SK-N-SH treated with all-trans-retinoic acid at 6 μM for 48 hours (cell line): ENCODE results near the gene TTC28.
A peak's percentile ranks its signal among the peaks of the same experiment; 100 is the strongest.

Source experiments
- ATAC-seq: fragments of 200-7000 bp; cut with Tn5 transposase; 3 replicates; pipeline ENCODE4 v1.9.1; 2020; ENCODE audit warnings: mild to moderate bottlenecking, moderate library complexity
- ARNTL ChIP-seq: fragments of 450-650 bp; formaldehyde crosslinking; IDR thresholded peaks from 2 replicates; pipeline ENCODE4 v1.5.0; 2020; ENCODE audit warnings: low read depth, mild to moderate bottlenecking, moderate library complexity, borderline replicate concordance
- BACH2 ChIP-seq: fragments of 250-450 bp; sonication (Bioruptor Pico); IDR thresholded peaks from 2 replicates; pipeline ENCODE4 v1.9.0; 2021; ENCODE audit warnings: mild to moderate bottlenecking, borderline replicate concordance
- CSDC2 ChIP-seq: fragments of 250-450 bp; sonication (Bioruptor Pico); IDR thresholded peaks from 2 replicates; pipeline ENCODE4 v1.5.0; 2020; ENCODE audit warnings: mild to moderate bottlenecking, moderate library complexity
- ESRRG ChIP-seq: fragments of 250-450 bp; sonication (Bioruptor Pico); IDR thresholded peaks from 2 replicates; pipeline ENCODE4 v1.6.1; 2021; ENCODE audit warnings: mild to moderate bottlenecking
- GLIS3 ChIP-seq: fragments of 250-450 bp; sonication (Bioruptor Pico); IDR thresholded peaks from 2 replicates; pipeline ENCODE4 v1.5.0; 2020; ENCODE audit warnings: mild to moderate bottlenecking, moderate library complexity
- ISL1 ChIP-seq: fragments of 250-450 bp; sonication (Bioruptor Pico); IDR thresholded peaks from 2 replicates; pipeline ENCODE4 v2.1.2; 2022; ENCODE audit warnings: mild to moderate bottlenecking, moderate library complexity
- OSR1 ChIP-seq: fragments of 250-450 bp; sonication (Bioruptor Pico); IDR thresholded peaks from 2 replicates; pipeline ENCODE4 v1.8.0; 2022; ENCODE audit warnings: moderate library complexity, mild to moderate bottlenecking, inconsistent platforms
- PPARA ChIP-seq: fragments of 250-450 bp; sonication (Bioruptor Pico); IDR thresholded peaks from 2 replicates; pipeline ENCODE4 v1.5.0; 2020; ENCODE audit warnings: mild to moderate bottlenecking, borderline replicate concordance
- RARB ChIP-seq: fragments of 250-450 bp; sonication (Bioruptor Pico); IDR thresholded peaks from 2 replicates; pipeline ENCODE4 v1.8.0; 2021; ENCODE audit warnings: mild to moderate bottlenecking, moderate library complexity
- SNAI2 ChIP-seq: fragments of 250-450 bp; sonication (Bioruptor Pico); IDR thresholded peaks from 2 replicates; pipeline ENCODE4 v1.5.0; 2020; ENCODE audit warnings: mild to moderate bottlenecking, moderate library complexity
- TCF4 ChIP-seq: fragments of 250-450 bp; sonication (Bioruptor Pico); IDR thresholded peaks from 2 replicates; pipeline ENCODE4 v1.8.0; 2021; ENCODE audit warnings: mild to moderate bottlenecking, moderate library complexity, borderline replicate concordance
- TOX ChIP-seq: fragments of 250-450 bp; sonication (Bioruptor Pico); IDR thresholded peaks from 2 replicates; pipeline ENCODE4 v1.8.0; 2021; ENCODE audit warnings: mild to moderate bottlenecking, moderate library complexity, borderline replicate concordance
- ZFP30 ChIP-seq: fragments of 450-650 bp; formaldehyde crosslinking; IDR thresholded peaks from 2 replicates; pipeline ENCODE4 v1.5.0; 2022; ENCODE audit warnings: mild to moderate bottlenecking, moderate library complexity
- ZNF70 ChIP-seq: fragments of 450-650 bp; formaldehyde crosslinking; IDR thresholded peaks from 2 replicates; pipeline ENCODE4 v1.5.0; 2020; ENCODE audit warnings: mild to moderate bottlenecking, moderate library complexity
- ZNF8 ChIP-seq: fragments of 450-650 bp; formaldehyde crosslinking; IDR thresholded peaks from 2 replicates; pipeline ENCODE4 v1.5.0; 2020; ENCODE audit warnings: mild to moderate bottlenecking, moderate library complexity
- TF ChIP-seq, protein P1 (sequence below): fragments of 250-450 bp; sonication (Bioruptor Pico); IDR thresholded peaks from 2 replicates; pipeline ENCODE4 v1.8.0; 2021; ENCODE audit warnings: low read depth, mild to moderate bottlenecking, moderate library complexity, borderline replicate concordance
- TF ChIP-seq, protein P2 (sequence below): fragments of 250-450 bp; sonication (Bioruptor Pico); IDR thresholded peaks from 2 replicates; pipeline ENCODE4 v1.5.0; 2020; ENCODE audit warnings: mild to moderate bottlenecking, moderate library complexity
- TF ChIP-seq, protein P3 (sequence below): fragments of 250-450 bp; sonication (Bioruptor Pico); IDR thresholded peaks from 2 replicates; pipeline ENCODE4 v1.5.1; 2021; ENCODE audit warnings: mild to moderate bottlenecking, moderate library complexity
- TF ChIP-seq, protein P4 (sequence below): fragments of 250-450 bp; sonication (Bioruptor Pico); IDR thresholded peaks from 2 replicates; pipeline ENCODE4 v1.8.0; 2020; ENCODE audit warnings: mild to moderate bottlenecking, moderate library complexity, borderline replicate concordance
- TF ChIP-seq, protein P5 (sequence below): fragments of 250-450 bp; sonication (Bioruptor Pico); IDR thresholded peaks from 2 replicates; pipeline ENCODE4 v1.5.1; 2020; ENCODE audit warnings: low read depth, mild to moderate bottlenecking, moderate library complexity

TTC28 gene

DNA sequence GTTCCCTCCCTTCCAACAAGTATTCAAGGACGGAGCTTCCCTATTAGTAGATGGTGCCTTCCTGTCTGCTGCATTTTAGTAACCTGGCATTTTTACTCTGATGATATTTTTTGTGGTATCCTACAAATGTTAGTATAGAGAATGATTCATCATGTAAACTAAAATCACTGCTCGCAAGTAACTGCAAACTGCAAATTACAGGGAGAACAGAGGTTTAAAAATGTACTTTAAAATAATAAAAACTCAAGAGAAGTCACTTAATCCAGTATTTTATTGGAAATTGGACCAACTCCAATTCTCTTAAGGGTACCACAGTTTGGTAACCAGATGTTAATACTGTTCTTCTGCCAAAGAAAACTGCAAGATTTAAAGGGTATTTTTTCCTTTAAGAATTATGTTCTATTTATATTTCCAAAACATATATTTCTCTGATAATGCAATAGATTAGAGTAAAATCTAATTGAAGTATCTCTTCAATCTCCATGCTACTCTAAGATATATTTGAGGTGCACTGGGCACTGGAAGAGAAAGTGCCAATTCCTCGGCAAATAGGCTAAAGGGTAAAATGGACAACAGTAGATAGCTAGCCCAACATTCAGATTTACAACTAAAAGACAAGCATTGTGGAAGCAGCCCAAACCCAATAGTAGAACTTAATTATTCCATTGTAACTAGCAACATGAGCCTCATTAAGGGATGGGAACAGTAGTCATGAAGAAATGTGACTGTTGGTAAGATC is 298.0 kb downstream of the TTC28 start:
- TF ChIP-seq TCF4 (CRISPR knock-in tag) (peak; percentile 39), ARNTL (CRISPR knock-in tag) (no peak), ISL1 (CRISPR knock-in tag) (peak; percentile 74), TOX (CRISPR knock-in tag) (no peak), RARB (CRISPR knock-in tag) (no peak), ZNF8 (CRISPR knock-in tag) (no peak)
- TF ChIP-seq, protein P1, sequence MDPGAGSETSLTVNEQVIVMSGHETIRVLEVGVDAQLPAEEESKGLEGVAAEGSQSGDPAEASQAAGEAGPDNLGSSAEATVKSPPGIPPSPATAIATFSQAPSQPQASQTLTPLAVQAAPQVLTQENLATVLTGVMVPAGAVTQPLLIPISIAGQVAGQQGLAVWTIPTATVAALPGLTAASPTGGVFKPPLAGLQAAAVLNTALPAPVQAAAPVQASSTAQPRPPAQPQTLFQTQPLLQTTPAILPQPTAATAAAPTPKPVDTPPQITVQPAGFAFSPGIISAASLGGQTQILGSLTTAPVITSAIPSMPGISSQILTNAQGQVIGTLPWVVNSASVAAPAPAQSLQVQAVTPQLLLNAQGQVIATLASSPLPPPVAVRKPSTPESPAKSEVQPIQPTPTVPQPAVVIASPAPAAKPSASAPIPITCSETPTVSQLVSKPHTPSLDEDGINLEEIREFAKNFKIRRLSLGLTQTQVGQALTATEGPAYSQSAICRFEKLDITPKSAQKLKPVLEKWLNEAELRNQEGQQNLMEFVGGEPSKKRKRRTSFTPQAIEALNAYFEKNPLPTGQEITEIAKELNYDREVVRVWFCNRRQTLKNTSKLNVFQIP (CRISPR knock-in tag), result no peak
- TF ChIP-seq, protein P2, sequence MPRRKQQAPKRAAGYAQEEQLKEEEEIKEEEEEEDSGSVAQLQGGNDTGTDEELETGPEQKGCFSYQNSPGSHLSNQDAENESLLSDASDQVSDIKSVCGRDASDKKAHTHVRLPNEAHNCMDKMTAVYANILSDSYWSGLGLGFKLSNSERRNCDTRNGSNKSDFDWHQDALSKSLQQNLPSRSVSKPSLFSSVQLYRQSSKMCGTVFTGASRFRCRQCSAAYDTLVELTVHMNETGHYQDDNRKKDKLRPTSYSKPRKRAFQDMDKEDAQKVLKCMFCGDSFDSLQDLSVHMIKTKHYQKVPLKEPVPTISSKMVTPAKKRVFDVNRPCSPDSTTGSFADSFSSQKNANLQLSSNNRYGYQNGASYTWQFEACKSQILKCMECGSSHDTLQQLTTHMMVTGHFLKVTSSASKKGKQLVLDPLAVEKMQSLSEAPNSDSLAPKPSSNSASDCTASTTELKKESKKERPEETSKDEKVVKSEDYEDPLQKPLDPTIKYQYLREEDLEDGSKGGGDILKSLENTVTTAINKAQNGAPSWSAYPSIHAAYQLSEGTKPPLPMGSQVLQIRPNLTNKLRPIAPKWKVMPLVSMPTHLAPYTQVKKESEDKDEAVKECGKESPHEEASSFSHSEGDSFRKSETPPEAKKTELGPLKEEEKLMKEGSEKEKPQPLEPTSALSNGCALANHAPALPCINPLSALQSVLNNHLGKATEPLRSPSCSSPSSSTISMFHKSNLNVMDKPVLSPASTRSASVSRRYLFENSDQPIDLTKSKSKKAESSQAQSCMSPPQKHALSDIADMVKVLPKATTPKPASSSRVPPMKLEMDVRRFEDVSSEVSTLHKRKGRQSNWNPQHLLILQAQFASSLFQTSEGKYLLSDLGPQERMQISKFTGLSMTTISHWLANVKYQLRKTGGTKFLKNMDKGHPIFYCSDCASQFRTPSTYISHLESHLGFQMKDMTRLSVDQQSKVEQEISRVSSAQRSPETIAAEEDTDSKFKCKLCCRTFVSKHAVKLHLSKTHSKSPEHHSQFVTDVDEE (CRISPR knock-in tag), result peak; percentile 66; the same call in 1 of the 2 replicates
- TF ChIP-seq, protein P3, sequence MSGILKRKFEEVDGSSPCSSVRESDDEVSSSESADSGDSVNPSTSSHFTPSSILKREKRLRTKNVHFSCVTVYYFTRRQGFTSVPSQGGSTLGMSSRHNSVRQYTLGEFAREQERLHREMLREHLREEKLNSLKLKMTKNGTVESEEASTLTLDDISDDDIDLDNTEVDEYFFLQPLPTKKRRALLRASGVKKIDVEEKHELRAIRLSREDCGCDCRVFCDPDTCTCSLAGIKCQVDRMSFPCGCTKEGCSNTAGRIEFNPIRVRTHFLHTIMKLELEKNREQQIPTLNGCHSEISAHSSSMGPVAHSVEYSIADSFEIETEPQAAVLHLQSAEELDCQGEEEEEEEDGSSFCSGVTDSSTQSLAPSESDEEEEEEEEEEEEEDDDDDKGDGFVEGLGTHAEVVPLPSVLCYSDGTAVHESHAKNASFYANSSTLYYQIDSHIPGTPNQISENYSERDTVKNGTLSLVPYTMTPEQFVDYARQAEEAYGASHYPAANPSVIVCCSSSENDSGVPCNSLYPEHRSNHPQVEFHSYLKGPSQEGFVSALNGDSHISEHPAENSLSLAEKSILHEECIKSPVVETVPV (CRISPR knock-in tag), result 0 out of 2 replicates have a peak, but pooled peaks have one; percentile 26
- ATAC-seq, result peak; percentile 83

DNA sequence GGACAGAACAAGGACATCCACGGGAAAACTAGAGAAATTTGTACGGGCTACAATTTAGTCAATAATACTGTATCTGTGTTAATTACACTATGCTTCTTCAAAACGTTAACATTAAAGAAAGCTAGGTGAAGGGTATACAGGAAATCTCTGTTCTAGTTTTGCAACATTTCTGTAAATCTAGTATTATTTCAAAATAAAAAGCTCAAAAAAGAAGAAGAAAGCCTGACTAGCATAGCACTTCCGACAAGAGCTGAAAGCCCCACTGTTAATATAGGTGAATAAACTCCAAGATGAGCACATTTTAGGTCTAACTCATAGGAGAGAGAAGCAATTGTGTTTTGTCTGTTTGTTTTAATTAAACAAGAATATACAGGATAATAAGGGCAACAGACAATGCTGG is 299.7 kb downstream of the TTC28 start:
- TF ChIP-seq, protein P1 (CRISPR knock-in tag), result no peak
- no peak for TF ChIP-seq ARNTL (CRISPR knock-in tag)
- no peak for TF ChIP-seq ESRRG
- TF ChIP-seq BACH2 (CRISPR knock-in tag), result no peak
- TF ChIP-seq ZFP30 (CRISPR knock-in tag), result no peak
- TF ChIP-seq, protein P2 (CRISPR knock-in tag), result no peak
- TF ChIP-seq SNAI2, result no peak
- TF ChIP-seq, protein P3 (CRISPR knock-in tag), result no peak
- TF ChIP-seq, protein P4, sequence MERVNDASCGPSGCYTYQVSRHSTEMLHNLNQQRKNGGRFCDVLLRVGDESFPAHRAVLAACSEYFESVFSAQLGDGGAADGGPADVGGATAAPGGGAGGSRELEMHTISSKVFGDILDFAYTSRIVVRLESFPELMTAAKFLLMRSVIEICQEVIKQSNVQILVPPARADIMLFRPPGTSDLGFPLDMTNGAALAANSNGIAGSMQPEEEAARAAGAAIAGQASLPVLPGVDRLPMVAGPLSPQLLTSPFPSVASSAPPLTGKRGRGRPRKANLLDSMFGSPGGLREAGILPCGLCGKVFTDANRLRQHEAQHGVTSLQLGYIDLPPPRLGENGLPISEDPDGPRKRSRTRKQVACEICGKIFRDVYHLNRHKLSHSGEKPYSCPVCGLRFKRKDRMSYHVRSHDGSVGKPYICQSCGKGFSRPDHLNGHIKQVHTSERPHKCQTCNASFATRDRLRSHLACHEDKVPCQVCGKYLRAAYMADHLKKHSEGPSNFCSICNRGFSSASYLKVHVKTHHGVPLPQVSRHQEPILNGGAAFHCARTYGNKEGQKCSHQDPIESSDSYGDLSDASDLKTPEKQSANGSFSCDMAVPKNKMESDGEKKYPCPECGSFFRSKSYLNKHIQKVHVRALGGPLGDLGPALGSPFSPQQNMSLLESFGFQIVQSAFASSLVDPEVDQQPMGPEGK (CRISPR knock-in tag), result no peak
- no peak for TF ChIP-seq TOX (CRISPR knock-in tag)
- TF ChIP-seq, protein P5, sequence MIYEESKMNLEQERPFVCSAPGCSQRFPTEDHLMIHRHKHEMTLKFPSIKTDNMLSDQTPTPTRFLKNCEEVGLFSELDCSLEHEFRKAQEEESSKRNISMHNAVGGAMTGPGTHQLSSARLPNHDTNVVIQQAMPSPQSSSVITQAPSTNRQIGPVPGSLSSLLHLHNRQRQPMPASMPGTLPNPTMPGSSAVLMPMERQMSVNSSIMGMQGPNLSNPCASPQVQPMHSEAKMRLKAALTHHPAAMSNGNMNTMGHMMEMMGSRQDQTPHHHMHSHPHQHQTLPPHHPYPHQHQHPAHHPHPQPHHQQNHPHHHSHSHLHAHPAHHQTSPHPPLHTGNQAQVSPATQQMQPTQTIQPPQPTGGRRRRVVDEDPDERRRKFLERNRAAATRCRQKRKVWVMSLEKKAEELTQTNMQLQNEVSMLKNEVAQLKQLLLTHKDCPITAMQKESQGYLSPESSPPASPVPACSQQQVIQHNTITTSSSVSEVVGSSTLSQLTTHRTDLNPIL (CRISPR knock-in tag), result no peak
- no peak for TF ChIP-seq GLIS3
- no peak for TF ChIP-seq CSDC2 (CRISPR knock-in tag)
- TF ChIP-seq OSR1 (CRISPR knock-in tag), result no peak
- no peak for TF ChIP-seq PPARA (CRISPR knock-in tag)
- no peak for TF ChIP-seq ZNF70 (CRISPR knock-in tag)
- no peak for TF ChIP-seq RARB (CRISPR knock-in tag)
- TF ChIP-seq, all 23 proteins: peak for 0
- ATAC-seq, result no peak
